C1 segment of cervical spinal cord (tissue), 14 donors: ENCODE measurements around the gene RBBP8NL.

Experiments used
- DNase-seq, 14 donors: peaks; one replicate each; lab custom pipeline; 2025; lab: John Stamatoyannopoulos, UW

Gene RBBP8NL

DNA sequence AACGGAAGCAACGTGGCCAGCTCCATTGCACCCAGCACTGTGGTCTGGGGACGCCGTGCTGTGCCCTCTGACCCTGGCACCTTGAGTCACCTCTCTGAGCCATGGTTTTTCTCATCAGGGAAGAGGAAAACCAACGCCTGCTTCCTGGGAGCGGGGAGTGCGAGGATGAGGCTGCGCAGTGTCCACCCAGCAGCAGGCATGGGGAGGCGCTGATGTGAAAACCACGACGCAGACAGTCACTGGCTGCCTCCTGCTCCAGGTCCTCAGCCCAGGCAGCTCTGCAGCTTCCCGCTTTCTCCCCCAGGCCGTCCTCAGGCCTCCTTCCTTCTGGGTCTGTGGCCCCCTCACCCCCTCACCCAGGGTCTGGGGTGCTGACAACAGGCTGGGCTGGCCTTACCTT, 34.5 kb upstream of the RBBP8NL start:
- DNase-seq: no peak

DNA sequence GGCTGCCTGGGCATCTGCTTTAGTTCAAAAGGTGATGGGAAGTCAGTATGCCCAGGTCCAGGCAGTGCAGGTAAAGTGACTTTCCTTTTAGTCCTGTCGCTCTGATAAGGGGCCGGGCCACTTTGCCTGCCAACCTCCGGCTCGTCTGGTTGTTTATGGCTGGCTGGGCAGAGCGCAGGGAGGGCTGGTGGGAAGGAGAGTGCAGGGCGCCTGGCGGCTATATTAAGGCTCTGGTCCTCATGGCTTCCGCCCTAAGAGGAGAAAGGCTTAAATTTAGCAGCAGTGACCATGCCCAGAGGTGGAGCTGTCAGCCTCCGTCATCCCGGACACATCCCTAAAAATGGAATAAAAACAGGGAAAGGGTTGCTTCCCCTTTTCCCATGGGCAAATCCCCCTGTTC, 33.8 kb upstream of the RBBP8NL start:
- no peak for DNase-seq

DNA sequence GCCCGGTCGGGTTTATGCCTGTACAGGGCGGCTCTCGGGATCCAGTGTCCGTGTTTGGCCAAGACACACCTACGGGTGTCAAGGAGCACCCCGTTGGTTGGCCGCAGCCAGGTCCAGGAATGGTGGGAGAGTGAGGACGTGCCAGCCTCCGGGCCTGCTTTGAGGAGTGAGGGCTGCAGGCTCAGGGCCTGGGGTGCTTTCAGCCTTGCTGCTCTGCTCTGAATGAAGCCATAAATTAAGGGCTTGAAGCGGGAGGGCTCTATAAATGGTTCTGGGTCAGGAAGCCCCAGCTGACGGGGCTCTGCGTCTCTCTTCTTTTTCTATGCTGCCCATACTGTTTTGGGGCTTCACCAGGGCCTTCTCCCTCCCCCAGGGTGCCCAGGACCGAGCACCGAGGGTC, 33.3 kb upstream of the RBBP8NL start:
- no peak for DNase-seq

DNA sequence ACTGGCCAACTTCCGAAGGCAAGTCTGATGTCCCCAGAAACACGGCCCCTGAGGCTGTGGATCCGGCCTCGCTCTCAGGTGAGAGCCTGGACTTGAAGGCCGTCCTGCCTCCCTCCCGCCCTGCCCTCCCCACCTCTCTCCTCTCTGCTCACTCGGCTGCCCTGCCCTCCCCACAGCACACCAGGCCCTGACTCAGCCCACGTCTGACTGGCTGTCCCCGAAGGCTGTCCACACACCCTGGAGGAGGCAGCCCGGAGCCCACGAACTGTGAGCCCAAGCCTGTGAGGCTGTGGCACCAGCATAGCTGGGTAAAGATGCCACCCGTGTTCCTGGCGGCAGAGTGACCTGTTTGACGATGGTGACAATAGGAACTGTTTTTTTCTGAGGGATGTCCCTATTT, 32.1 kb upstream of the RBBP8NL start:
- no peak for DNase-seq

DNA sequence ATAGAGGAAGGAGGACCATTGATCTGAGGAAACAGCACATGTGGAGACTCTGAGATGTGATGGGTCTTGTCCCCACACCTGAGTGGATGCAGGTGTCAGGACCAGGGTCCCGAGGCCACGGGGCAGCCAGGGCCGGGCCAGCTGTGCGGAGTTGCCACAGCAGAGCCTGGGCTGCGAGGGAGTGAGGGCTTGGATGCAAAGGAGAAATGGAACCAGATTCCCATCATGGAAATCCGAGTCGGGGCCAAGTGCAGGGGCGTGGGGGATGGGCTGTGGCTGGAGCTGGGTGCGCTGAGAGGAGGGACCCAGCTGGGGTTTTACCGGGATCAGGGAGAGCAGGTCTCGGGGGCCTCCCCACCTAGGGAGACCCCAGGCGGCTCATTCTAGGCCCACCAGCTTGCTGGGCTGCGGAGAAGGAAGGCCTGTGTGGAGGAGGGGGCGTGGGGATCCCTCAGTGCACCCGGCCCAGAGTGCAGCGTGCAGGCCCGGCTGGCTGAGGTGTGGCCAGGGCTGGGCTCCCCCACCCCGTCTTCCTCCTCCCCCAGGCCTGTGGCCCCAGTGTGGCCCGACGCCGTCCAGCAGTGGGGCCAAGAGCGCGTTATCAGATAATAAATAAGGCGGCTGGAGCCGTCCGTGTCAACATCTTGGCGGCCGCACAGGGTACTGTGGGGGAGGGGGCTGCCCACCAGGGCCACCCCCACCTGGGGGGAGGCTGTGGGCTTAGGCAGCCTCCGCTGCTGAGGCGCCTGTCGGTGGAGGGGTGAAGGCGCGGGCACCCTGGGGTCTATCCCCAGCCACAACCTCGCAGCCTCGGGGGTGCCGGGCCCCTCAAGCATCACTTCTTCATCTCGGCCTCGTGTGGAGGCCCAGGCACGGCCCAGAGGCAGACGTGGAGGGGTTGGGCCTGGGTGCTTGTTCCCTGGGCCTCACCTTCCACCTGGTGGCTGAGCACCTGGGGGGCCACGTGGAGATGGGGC, 31.2 kb upstream of the RBBP8NL start:
- no peak for DNase-seq

DNA sequence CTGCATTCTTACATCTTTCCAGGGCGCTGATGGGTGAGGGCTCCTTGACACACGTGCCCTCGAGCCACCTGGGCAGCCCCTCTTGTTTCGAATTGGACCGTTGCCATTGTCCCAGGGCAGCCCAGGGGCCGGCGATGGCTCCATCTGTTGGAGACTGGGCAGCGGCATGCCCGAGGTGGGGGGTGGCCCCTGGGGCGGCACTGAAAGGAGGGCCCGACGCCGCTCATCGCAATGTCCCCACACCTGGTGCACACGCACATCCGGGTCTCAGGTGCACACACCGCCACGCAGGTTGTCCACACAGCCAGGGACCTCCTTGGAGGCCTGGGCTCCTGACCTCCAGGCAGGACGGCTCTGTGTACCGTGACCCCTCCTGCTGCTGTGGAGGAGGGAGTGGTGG, 30.5 kb upstream of the RBBP8NL start:
- DNase-seq: no peak

DNA sequence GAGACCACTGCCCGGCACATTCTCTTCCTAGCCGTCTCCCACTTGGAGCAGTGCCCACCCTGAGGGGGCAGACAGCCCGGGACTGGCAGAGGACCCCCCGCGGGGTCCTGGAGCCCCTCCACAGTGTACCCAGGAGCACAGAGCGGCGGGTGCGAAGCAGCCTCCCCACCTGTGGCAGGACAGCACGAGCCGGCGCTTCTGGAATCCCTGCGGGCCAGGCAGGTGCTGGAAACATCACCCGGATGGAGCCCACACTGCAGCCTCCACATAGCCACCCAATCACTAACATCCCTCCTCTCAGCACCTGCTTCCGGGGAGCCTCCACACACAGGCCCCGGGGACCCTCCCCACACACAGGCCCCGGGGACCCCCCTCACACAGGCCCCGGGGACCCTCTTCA, 29.8 kb upstream of the RBBP8NL start:
- DNase-seq: no peak

DNA sequence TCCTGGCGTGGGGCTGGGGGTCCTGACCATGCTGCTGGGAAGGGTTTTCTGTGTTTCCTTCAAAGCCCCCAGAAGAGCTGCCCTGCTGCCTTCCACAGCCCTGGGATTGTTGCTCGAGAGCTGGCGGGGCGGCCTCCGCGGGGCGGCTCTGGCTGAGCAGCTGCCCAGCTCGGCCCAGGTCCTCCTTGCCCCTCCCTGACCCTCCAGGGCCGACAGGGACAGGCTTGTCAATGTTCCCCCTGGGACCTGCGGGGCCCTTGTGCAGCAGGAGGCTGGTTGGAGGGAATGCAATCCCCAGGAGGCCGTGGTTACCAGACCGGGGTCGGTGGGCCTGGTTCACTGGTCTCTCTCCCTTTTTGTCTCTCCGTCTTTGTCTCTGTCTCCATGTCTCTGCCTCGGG, 28.6 kb upstream of the RBBP8NL start:
- DNase-seq: no peak

DNA sequence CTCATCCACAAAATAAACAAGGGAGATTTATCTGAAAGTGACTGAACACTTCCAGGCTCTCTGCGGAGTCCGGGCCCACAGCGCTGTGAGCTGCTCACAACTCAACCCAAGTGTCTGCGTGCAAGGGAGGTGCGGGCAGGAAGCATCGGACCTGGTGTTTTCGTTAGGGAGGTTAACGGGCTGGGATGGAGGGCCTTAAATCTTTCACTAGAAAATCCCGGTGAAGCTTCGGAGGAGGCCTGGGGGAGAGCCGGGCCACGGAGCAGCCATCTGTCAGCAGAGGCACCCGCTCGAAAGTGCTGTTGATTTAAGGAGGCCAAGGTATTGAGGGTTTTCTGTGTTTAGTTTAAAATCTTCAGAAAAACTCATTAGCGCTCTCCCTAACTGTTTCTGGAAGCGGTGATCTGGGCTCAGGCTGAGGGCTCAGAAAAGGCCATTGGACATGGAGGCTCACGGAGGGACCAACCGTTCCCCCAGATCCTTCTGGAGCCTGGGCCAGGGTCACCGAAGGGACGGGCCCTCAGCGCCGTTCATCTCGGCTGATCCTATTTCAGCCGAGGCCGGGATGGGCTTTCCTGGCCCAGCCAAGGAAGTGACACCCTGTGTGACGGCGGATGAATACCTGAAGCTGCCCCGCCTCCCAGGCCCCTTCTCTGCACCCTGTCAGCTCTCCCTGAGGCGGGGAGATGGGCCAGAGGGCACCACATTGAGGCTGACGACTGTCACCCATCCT, 27.7 kb upstream of the RBBP8NL start:
- DNase-seq: no peak

DNA sequence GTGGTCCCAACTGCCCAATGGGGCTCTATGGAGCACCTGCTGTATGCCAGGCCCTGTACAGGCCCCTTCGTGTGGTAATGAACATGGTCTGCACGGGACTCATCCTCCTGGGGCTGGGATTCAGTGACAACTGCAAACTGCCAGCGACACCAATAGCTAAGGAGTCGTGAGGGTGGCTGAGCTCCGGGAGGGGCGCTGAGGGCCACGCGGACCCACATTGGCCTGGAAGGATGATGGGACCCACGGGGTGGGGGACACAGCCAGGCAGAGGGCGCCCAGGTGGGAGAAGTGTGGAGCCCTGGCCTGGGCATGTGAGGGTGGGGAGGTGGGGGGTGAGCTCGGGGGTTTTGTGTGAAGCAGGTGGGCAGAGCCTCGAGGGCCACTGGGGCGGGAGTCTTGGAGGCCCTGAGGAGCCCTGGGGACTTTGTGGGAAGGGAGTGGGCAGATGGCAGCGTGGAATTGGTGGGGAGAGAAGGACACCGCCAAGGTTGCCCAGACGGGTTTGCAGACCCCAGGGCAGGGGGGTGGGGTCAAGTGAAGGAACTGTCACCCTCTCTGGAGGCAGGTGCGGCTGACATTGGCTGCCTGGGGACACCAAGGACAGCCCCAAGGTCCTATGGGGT, 26.0 kb upstream of the RBBP8NL start:
- DNase-seq: no peak

DNA sequence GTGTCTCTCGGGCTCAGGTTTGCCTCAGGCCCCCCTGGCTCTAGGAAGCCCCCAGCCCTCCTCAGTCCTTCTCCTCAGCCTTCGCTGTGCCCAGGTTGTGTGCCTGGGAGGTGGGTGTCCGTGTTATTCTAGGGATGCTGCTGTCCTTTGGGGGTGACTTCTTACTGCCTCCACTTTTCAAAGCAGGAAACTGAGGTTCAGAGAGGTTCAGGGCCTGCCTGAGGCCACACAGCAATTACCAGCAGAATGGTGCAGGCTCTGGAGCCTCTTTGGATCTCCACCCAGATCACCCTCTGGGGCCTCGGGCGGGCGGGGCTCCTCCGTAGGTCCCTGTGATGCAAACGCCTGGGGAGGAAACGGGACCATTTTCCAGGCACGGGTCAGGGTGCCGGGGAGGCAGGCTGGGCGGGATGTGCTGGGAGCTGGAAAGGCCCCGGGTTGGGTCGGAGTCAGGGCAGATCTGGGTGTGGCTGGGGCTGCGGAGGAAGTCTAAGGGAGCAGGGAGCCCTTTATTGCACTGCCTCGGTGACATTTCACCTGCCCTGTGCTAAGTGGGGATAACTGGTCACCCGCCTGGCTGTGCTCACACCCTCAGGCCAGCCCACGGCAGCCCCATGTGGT, 25.2 kb upstream of the RBBP8NL start:
- no peak for DNase-seq

DNA sequence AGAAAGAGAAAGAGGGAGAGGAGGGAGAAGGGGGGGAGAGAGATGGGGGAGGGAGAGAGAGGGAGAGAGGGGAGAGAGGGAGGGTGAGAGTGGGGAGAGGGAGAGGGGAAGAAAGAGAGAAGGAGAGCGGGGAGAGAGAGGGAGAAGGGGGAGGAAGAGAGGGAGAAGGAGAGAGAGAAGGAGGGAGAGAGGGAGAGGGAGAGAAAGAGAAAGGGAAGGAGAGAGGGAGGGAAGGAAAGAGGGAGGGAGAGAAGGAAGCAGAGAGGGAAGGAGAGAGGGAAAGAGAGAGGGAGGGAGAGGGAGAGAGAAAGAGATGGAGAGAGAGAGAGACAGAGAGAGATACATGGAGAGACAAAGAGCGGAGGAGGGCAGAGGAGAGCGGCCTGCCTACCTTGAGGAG, 24.6 kb upstream of the RBBP8NL start:
- DNase-seq: no peak

DNA sequence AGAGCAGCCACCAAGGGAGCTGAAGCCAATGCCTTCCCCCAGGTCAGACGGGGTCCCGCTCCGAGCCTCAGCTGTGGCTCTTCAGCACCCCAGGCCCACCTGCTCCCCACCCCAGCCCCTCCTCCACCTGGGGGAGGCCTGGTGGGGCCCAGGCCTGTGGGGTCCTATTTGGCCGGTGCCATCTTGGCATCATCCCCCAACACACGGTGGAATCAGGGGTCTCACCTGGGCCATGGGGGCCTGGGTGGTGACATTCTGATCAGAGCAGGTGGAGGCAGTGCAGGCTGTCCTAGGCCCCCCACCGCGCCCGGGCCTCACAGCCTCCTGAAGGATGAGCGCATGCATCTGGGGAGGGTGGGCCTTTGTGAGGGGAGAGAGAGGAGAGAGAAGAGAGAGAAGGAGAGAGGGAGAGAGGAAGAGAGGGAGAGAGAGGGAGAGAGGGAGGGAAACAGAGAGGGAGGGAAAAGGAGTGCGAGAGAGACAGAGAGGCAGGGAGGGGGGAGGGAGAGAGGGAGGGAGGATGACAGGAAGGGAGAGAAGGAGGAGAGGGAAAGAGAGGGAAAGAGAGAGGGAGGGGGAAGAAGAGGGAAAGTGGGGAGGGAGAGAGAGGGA, 23.9 kb upstream of the RBBP8NL start:
- no peak for DNase-seq

DNA sequence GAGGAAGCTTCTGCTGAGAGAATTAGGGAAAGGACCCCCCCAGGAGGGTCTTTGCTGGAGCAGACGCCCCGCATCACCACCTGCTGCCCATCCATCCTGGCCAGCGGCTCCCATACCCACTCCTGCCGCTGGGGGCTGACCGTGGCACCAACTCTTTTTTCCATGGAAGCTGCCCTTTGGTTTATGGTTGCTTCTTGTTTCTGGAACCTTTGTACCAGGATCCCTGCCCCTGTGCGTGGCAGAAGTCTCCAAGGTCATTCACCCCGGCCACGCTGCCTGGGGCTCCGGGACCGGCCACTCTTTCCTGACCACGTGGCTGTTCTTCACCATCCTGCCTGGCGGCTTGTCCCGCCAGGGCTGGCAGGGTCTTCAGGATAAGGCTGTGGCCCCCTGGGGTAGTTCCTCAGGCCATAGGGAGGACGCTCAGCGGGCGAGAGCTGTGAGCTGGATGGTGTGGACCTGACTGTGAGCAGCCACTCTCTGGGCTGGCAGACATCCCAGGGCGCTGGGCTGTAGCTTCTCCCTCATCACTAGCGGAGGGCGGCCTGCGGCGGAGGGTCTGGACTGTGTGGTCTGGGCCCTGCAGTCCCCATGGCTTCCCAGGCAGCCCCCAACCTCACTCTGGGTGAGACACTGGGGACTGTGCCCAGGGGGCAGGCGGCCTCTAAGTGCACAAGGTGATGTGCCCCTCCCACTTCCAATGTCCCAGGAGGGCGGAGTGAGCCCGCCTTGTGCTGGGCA, 22.8 kb upstream of the RBBP8NL start:
- DNase-seq: no peak

DNA sequence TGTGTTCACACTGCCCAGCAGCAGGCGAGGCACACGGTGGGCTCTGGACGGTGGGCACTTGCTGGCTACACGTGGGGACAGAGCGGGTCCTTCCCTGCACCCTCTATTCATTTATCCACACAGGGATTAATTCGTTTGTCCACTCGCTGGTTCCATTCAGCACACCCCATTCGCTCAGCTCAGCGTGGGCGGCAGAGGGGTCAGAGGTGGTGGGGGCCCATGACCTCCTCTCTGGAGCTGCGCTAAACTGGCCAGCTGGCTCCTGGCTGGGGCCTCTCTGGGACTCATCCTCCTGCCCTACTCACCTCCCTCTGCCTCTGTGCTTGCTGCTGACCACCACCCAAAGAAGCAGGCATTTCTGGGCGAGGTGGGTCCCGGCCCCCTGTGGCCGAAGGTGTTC, 21.4 kb upstream of the RBBP8NL start:
- DNase-seq: no peak

DNA sequence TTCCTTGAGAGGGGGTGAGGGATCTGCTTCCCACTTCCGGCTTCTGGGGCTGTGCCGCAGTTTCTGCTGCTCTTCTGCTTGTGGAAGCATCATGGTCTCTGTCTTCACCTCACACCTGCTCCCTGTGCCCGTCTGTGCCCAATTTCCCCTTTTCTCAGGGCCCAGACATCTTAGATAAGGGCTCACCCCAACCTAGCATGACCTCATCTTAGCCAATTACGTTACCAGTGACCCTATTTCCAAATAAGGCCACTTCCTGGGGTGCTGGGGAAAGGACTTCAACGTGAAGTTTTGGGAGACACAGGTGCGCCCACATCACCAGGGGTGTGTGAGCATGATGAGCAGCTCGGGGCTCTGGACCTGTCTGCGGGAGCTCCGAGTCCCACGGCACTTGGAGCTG, 20.7 kb upstream of the RBBP8NL start:
- DNase-seq: no peak

DNA sequence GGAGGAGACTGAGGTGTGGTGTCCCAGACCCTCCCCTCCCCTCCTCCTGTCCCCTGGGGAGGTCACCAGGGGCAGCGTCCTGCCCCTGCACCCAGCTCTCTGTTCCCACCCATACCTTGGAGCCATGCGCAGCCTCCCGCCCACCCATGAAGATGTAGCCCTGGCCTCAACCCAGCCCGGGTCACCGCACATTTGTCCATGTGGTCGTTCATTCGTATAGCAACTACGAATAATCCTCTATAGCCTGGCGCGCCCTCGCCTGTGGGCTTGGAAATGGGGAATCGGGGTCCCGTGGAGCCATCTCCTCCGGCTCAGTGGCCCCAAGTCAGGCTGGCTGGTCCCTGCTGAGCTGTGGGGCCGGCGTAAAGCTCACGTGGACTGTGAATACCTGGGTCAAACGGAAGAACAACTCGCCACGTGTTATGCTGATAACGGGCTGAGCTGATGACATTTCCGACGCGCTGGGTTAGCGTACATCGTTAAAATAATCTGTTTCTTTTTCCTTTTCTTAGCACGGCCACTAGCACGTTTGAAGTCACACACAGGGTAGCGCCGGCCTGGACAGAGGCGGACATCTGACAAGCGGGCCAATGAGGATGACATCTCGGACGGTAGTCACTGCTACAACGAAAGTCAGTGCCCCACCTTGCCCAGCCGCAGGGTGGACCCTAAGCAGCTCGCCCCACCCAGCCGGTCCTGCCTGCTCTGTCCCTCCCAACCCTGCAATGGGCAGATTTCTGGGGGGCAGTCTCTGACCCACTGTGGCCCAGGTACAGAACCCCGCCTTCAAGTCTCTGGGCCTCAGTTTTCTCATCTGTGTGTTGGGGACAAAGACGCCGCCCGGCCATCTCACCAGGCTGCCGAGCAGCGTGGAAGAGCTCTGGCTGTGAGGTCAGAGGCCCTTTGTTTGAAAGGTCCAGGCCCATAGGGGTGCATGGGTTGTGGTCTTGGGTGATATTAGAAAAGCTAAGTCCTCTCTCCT, 19.8 kb upstream of the RBBP8NL start:
- DNase-seq: no peak

DNA sequence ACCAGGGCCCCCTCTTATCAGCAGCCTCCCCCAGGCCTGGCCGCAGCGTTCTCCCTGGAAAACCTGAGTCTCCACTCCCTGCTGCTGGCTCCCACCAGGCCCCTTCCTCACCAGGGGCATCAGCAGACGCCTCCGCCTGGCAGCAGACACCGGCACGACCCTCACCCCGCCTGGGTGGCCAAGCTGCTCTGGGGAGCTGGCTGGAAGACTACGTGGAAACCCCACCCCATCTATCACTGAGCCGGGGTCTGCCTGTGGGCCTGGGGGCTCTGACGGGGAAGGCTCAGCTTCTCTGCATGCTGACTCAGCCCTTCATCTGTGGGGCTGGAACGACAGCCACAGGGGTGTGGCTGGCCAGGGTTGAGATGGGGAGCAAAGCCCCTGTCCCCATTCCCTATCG, 19.1 kb upstream of the RBBP8NL start:
- no peak for DNase-seq

DNA sequence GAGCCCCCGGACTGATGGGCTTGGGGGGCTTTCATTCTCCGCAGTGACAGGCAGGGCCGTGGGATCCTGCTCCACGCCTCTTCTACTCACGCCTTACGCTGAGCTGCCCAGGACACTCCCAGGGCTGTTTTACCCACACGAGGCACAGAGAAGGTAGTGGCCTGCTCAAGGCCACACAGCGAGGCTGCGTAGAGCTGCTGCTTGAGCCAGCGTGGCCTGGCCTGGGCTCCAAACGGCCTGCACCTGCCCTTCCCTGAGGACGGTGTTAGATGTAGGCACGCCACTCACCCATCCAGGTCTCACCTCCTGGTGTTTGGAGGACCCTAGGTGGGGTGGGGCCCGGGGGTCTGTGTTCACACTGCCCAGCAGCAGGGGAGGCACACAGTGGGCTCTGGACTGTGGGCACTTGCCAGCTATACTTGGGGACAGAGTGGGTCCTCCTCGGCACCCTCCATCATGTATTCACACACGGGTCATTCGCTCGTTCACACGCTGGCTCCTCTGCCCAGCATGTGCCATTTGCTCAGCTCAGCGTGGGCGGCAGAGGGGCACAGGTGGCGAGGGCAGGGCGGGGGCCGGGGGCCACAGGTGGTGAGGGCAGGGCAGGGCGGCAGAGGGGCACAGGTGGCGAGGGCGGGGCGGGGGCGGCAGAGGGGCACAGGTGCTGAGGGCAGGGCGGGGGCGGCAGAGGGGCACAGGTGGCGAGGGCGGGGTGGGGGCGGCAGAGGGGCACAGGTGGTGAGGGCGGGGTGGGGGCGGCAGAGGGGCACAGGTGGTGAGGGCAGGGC, 18.4 kb upstream of the RBBP8NL start:
- DNase-seq: no peak
